Measurements from ENCODE around the gene JARID2.

DNA sequence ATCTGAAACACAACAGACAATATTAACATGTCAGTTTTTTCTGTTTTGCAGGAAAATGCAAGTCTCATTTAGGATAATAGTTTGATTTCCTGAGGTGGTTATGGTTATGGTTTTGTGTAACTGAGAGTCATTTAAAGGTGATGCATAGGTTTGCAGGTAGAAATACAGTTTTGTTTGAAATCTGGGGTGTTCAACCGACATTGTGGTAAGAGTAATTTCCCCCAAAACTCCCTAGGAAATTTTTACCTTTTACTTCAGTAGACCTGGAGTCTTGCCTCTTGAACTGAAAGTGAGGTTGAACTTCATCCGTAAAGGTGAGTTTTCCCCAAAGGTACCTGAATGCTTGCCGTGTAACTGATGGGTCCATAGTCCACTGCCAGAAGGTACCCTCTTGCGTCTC lies 71.4 kb downstream of the JARID2 start:
- TF ChIP-seq, protein P1, sequence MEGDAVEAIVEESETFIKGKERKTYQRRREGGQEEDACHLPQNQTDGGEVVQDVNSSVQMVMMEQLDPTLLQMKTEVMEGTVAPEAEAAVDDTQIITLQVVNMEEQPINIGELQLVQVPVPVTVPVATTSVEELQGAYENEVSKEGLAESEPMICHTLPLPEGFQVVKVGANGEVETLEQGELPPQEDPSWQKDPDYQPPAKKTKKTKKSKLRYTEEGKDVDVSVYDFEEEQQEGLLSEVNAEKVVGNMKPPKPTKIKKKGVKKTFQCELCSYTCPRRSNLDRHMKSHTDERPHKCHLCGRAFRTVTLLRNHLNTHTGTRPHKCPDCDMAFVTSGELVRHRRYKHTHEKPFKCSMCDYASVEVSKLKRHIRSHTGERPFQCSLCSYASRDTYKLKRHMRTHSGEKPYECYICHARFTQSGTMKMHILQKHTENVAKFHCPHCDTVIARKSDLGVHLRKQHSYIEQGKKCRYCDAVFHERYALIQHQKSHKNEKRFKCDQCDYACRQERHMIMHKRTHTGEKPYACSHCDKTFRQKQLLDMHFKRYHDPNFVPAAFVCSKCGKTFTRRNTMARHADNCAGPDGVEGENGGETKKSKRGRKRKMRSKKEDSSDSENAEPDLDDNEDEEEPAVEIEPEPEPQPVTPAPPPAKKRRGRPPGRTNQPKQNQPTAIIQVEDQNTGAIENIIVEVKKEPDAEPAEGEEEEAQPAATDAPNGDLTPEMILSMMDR (IDR thresholded peaks at IDR 0.05), result no peak
- TF ChIP-seq JUN (CRISPR knock-in tag; IDR thresholded peaks at IDR 0.05) (no peak), TP53 (CRISPR knock-in tag; IDR thresholded peaks at IDR 0.05) (no peak), ZNF232 (CRISPR knock-in tag; IDR thresholded peaks at IDR 0.05) (no peak), ZNF396 (CRISPR knock-in tag; IDR thresholded peaks at IDR 0.05; ENCODE audit: borderline replicate concordance) (no peak), IRF2 (CRISPR knock-in tag; IDR thresholded peaks at IDR 0.05; ENCODE audit: borderline replicate concordance, low read depth) (no peak), ZNF121 (CRISPR knock-in tag; IDR thresholded peaks at IDR 0.05) (no peak)
- TF ChIP-seq, protein P2, sequence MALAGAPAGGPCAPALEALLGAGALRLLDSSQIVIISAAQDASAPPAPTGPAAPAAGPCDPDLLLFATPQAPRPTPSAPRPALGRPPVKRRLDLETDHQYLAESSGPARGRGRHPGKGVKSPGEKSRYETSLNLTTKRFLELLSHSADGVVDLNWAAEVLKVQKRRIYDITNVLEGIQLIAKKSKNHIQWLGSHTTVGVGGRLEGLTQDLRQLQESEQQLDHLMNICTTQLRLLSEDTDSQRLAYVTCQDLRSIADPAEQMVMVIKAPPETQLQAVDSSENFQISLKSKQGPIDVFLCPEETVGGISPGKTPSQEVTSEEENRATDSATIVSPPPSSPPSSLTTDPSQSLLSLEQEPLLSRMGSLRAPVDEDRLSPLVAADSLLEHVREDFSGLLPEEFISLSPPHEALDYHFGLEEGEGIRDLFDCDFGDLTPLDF (CRISPR knock-in tag; IDR thresholded peaks at IDR 0.05), result no peak
- TF ChIP-seq, protein P3, sequence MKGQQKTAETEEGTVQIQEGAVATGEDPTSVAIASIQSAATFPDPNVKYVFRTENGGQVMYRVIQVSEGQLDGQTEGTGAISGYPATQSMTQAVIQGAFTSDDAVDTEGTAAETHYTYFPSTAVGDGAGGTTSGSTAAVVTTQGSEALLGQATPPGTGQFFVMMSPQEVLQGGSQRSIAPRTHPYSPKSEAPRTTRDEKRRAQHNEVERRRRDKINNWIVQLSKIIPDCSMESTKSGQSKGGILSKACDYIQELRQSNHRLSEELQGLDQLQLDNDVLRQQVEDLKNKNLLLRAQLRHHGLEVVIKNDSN (CRISPR knock-in tag; IDR thresholded peaks at IDR 0.05), result no peak
- TF ChIP-seq, protein P4, sequence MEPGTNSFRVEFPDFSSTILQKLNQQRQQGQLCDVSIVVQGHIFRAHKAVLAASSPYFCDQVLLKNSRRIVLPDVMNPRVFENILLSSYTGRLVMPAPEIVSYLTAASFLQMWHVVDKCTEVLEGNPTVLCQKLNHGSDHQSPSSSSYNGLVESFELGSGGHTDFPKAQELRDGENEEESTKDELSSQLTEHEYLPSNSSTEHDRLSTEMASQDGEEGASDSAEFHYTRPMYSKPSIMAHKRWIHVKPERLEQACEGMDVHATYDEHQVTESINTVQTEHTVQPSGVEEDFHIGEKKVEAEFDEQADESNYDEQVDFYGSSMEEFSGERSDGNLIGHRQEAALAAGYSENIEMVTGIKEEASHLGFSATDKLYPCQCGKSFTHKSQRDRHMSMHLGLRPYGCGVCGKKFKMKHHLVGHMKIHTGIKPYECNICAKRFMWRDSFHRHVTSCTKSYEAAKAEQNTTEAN (CRISPR knock-in tag; IDR thresholded peaks at IDR 0.05), result no peak

Measured in WTC11 (cell line).